Glomerular endothelial cell (primary cell): ENCODE data around the gene PPP2R3B. TPM values are rescaled to one million over a fixed set of nuclear protein-coding genes. Genes with fewer than 3 reads are reported as not detected.
"Not testable (repeated sequence)": the region's sequence is repeated elsewhere in the genome, so short reads cannot be mapped to it uniquely, and the experiment has no call there.

Experiments used
- DNase-seq: peaks from one replicate; pipeline ENCODE4 v3.0.0-alpha.2; 2011; ENCODE audit warnings: low read depth, low spot score; ENCODE audit errors: extremely low read depth
- total RNA-seq: library from RNA; depleted of rRNA; stranded (reverse); fragments of >200 nt; gene quantifications from 2 replicates; pipeline ENCODE4 v1.2.3, GENCODE V29; 2015

Gene PPP2R3B
- total RNA-seq, 1 donor from 2014 or later, result 20.3 TPM

- no peak for DNase-seq
Measured at GRCh38 chrX:356385-357034, 30.2 kb downstream of the PPP2R3B start.

GRCh38 chrX:355329-356050 is 31.2 kb downstream of the PPP2R3B start:
- DNase-seq, result no peak

GRCh38 chrX:353566-354535 is 32.9 kb downstream of the PPP2R3B start:
- no peak for DNase-seq

GRCh38 chrX:352582-353314 is 34.0 kb downstream of the PPP2R3B start:
- DNase-seq, result no peak

DNA sequence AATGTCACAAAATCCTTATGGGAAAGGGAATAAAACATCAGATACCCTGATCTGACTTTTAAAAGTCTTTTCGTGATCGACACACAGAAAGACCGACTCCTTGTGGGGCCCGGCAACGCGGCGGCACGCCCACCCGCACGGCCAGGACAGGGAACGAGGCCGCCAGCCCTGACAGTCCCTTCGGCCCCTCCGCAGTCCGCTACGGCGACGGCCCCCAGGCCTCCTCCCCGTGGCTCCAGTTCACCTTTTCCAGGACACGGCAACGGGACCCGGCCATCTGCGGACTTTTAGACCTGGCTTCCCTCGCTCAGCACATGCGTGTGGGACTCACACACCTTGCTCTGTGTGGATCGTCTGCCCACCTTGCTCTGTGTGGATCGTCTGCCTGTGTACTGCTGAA is 34.5 kb downstream of the PPP2R3B start:
- no peak for DNase-seq

- no peak for DNase-seq
Measured at GRCh38 chrX:351736-352135, 35.0 kb downstream of the PPP2R3B start.

GRCh38 chrX:351324-351641 is 35.4 kb downstream of the PPP2R3B start:
- DNase-seq, result not testable (repeated sequence)

DNA sequence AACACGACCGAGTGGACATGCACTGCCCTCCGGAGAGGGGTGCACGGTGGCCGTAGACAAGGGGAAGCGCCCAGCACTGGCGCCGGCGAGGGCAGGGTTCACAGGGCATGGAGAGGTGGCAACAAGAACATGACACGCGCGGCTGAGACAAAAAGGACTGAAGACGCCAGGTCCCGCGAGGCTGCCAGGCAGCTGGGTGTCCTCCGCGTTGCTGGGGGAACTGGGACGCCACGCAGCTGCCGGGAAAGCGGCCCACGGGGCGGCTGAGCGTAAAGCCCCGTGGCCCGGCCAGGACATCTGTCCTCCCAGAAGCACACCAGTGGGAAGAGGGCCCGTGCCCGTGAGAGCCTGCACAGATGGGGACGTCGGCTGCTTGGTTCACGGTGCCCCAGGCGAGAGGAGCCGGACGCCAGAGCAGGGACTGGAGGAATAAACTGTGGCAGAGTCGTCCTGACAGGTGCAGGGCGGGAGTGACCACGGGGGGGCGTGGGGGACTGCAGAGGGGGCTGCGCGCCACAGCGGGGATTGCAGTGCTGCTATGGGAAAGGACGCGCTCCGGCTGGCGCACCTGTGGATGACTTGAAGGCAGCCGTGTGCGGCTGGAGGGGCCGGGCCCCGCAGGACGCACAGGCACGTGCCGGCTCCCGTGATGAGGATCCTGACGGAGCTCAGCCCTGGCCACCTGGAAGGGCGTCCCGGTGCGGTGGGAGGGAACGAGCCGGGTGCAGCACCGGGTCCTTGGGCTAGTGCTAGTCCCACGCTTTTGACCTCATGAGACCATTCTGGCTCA is 36.0 kb downstream of the PPP2R3B start:
- no peak for DNase-seq

DNA sequence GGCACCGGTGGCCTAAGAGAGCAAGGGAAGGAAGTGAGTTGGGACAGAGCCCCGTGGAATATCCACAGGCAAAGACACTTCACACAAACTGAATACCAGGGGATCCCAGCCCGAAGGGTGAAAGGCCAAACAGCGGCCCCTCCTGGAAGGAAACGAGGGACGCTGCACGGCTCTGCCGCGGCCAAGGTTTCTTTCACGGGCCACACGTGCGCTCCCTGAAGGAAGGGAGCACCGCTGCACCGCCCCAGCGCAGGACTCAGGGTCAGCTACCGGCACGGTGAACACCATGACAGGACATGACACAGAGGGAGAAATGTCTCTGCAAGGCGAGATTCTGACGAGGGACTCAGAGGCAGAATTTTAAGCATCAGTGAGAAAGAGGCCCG is 36.6 kb downstream of the PPP2R3B start:
- no peak for DNase-seq

DNA sequence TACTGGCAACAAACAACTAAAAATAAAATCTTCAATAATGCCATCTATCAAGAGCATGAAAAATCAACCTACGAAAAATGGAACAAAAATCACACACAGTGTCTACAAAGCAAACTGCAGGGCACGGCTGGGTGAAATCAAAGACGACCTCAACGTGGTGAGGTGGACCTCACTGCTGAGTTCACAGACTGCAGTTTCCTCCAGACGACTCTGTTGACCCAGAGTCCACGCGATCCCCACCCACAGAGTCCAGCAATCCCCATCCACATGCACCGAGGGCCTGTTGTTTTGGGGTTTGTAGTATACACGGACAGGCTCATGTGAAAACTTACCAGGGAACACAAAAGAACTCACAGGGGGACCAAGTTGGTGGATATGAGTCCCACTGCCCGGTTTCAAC is 37.0 kb downstream of the PPP2R3B start:
- DNase-seq, result no peak

GRCh38 chrX:349196-349595 is 37.5 kb downstream of the PPP2R3B start:
- no peak for DNase-seq

- no peak for DNase-seq
Measured at GRCh38 chrX:348461-349117, 38.1 kb downstream of the PPP2R3B start.

GRCh38 chrX:347351-348117 is 39.2 kb downstream of the PPP2R3B start:
- DNase-seq, result no peak

GRCh38 chrX:346034-346813 is 40.5 kb downstream of the PPP2R3B start:
- no peak for DNase-seq

DNA sequence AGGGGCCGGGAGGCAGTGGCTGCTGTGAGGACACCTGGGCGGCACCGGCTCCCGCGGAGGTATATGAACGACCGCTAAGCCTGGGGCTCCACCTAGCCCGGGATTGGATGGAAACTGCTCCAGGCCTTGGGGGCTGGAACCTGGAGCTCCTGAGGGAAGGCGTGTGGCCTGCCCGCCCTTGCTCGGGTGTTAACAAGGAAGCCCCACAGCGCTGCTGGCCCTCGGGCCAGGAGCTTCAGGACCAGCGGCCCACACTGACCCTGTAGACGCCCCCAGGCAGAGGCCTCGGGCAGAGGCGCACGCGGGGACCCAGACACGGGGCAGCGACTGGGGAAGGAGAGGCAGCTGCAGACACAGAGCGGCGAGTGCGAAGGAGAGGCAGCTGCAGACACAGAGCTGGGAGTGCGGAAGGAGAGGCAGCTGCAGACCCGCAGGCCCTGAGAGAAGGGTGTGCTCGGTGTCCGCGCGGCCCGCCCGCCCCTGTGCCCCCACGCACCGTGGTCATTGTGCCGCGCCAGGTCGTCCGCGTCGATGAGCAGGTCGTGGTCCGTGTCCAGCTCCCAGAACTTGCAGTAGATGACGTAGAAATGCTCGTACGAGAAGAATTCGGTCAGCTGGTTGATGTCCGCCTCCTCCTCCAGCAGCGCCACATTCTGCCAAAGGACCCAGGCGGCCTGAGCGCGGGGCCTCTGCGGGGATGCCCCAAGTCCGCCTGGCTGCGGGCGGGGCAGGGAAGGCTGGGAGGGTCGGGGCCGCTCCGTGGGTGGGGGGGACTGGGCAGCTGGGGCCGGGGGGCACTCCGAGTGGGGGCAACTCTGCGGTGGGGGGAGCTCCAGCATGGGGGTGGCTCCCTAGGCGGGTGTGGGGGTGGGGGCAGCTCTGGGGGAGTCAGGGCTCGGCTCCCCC is 41.4 kb downstream of the PPP2R3B start:
- DNase-seq, result no peak

GRCh38 chrX:344371-344901 is 42.3 kb downstream of the PPP2R3B start:
- DNase-seq, result no peak
